OCI-M2 (cell line): ENCODE measurements around the gene MBIP.
"Not testable (repeated sequence)": the region's sequence is repeated elsewhere in the genome, so short reads cannot be mapped to it uniquely, and the experiment has no call there.

Source experiments
- DNase-seq: peaks from one replicate; lab custom pipeline; 2025; ENCODE audit not compliant: unreplicated experiment; lab: John Stamatoyannopoulos, UW

MBIP gene

GRCh38 chr14:36320200-36320896 is at the start of gene MBIP:
Gene MBIP (minus strand): TSS chr14:36320637. CDS start chr14:36320588, 49 bp downstream.
- DNase-seq = peak; percentile 75

- DNase-seq = no peak
Measured at GRCh38 chr14:36367985-36368774, 47.7 kb upstream of the MBIP start.

GRCh38 chr14:36365766-36366165 is 45.3 kb upstream of the MBIP start:
- DNase-seq = no peak

GRCh38 chr14:36363704-36364103 is 43.3 kb upstream of the MBIP start:
- DNase-seq = no peak

GRCh38 chr14:36362648-36363047 is 42.2 kb upstream of the MBIP start:
- DNase-seq = no peak

- no peak for DNase-seq
Measured at GRCh38 chr14:36361210-36361853, 40.9 kb upstream of the MBIP start.

- no peak for DNase-seq
Measured at GRCh38 chr14:36356862-36357261, 36.4 kb upstream of the MBIP start.

- DNase-seq = no peak
Measured at GRCh38 chr14:36346052-36346451, 25.6 kb upstream of the MBIP start.

GRCh38 chr14:36344211-36344610 is 23.8 kb upstream of the MBIP start:
- DNase-seq = no peak

GRCh38 chr14:36341811-36342210 is 21.4 kb upstream of the MBIP start:
- not testable (repeated sequence) for DNase-seq

- DNase-seq = no peak
Measured at GRCh38 chr14:36340276-36340890, 19.9 kb upstream of the MBIP start.

GRCh38 chr14:36339816-36340215 is 19.4 kb upstream of the MBIP start:
- DNase-seq = no peak

GRCh38 chr14:36333119-36333518 is 12.7 kb upstream of the MBIP start:
- no peak for DNase-seq

- DNase-seq = not testable (repeated sequence)
Measured at GRCh38 chr14:36327573-36327972, 7.1 kb upstream of the MBIP start.

- no peak for DNase-seq
Measured at GRCh38 chr14:36325853-36326252, 5.4 kb upstream of the MBIP start.

GRCh38 chr14:36324897-36325296 is 4.5 kb upstream of the MBIP start:
- DNase-seq = no peak

- no peak for DNase-seq
Measured at GRCh38 chr14:36320897-36321381, 502 bp upstream of the MBIP start.

- no peak for DNase-seq
Measured at GRCh38 chr14:36319899-36320199, 588 bp downstream of the MBIP start.

GRCh38 chr14:36317650-36318049 is 2.8 kb downstream of the MBIP start:
- no peak for DNase-seq

- no peak for DNase-seq
Measured at GRCh38 chr14:36316131-36316530, 4.3 kb downstream of the MBIP start.

- no peak for DNase-seq
Measured at GRCh38 chr14:36315159-36315853, 5.1 kb downstream of the MBIP start.
